GM23338 (cell line): ENCODE data around the gene NOPCHAP1. TPM values are rescaled to one million over a fixed set of nuclear protein-coding genes. Genes with fewer than 3 reads are reported as not detected.
A peak's percentile ranks its signal among the peaks of the same experiment; 100 is the strongest.

ENCODE experiments used
- ATAC-seq: fragments of 200-7000 bp; cut with Tn5 transposase; 3 replicates; pipeline ENCODE4 v1.9.1; 2020
- DNase-seq: peaks from one replicate; pipeline ENCODE4 v3.0.0-alpha.2; 2015; ENCODE audit warnings: low spot score
- H2AFZ ChIP-seq: fragments of 200-600 bp; sonication (generic); 2 replicates; pipeline ENCODE4 v1.8.0; 2016; ENCODE audit warnings: antibody characterized with exemption, mild to moderate bottlenecking, moderate library complexity
- H3F3A ChIP-seq: fragments of 200-600 bp; sonication (generic); replicated peaks from 2 replicates; pipeline ENCODE4 v1.8.0; 2017; ENCODE audit warnings: antibody characterized with exemption, mixed run types, low read depth
- H3K27ac ChIP-seq: fragments of 200-600 bp; sonication (generic); 2 replicates; pipeline ENCODE4 v1.6.1; 2016; ENCODE audit warnings: low read depth
- H3K27me3 ChIP-seq: fragments of 200-600 bp; sonication (generic); 2 replicates; pipeline ENCODE4 v1.8.0; 2016; ENCODE audit warnings: mild to moderate bottlenecking, mixed run types, moderate library complexity; ENCODE audit not compliant: insufficient read depth
- H3K36me3 ChIP-seq: fragments of 200-600 bp; sonication (generic); 2 replicates; pipeline ENCODE4 v1.8.0; 2016; ENCODE audit warnings: mild to moderate bottlenecking; ENCODE audit not compliant: insufficient read depth
- H3K4me1 ChIP-seq: fragments of 200-600 bp; sonication (generic); 2 replicates; pipeline ENCODE4 v1.8.0; 2016; ENCODE audit warnings: mild to moderate bottlenecking, moderate library complexity; ENCODE audit not compliant: insufficient read depth
- H3K4me2 ChIP-seq: fragments of 200-600 bp; sonication (generic); 2 replicates; pipeline ENCODE4 v1.7.1; 2017; ENCODE audit warnings: mixed run types
- H3K4me3 ChIP-seq: fragments of 200-600 bp; sonication (generic); 2 replicates; pipeline ENCODE4 v1.6.1; 2016; ENCODE audit warnings: mixed run types
- H3K79me2 ChIP-seq: fragments of 200-600 bp; sonication (generic); replicated peaks from 2 replicates; pipeline ENCODE4 v1.8.0; 2017; ENCODE audit warnings: mild to moderate bottlenecking; ENCODE audit not compliant: insufficient read depth
- H3K9me2 ChIP-seq: fragments of 200-600 bp; sonication (generic); 2 replicates; pipeline ENCODE4 v1.8.0; 2017; ENCODE audit not compliant: insufficient read depth
- H4K20me1 ChIP-seq: fragments of 200-600 bp; sonication (generic); replicated peaks from 2 replicates; pipeline ENCODE4 v1.8.0; 2017; ENCODE audit warnings: mild to moderate bottlenecking; ENCODE audit not compliant: insufficient read depth
- H3K27ac Mint-ChIP-seq: 2 replicates; pipeline ENCODE4 v1.8.0; 2020; ENCODE audit warnings: inconsistent platforms, mild to moderate bottlenecking, moderate library complexity, mixed read lengths
- H3K27me3 Mint-ChIP-seq: 3 replicates; pipeline ENCODE4 v1.8.0; 2022; ENCODE audit warnings: low read depth, mild to moderate bottlenecking, moderate library complexity, mixed read lengths, inconsistent platforms; ENCODE audit not compliant: insufficient read depth, poor library complexity
- H3K36me3 Mint-ChIP-seq: 3 replicates; pipeline ENCODE4 v1.8.0; 2021; ENCODE audit warnings: low read depth, mild to moderate bottlenecking, inconsistent platforms, moderate library complexity, mixed read lengths
- H3K4me1 Mint-ChIP-seq: 3 replicates; pipeline ENCODE4 v1.8.0; 2020; ENCODE audit warnings: mild to moderate bottlenecking, inconsistent platforms, mixed read lengths
- H3K4me3 Mint-ChIP-seq: 3 replicates; pipeline ENCODE4 v1.8.0; 2021; ENCODE audit warnings: moderate library complexity, mild to moderate bottlenecking, inconsistent platforms, mixed read lengths
- H3K9me3 Mint-ChIP-seq: 3 replicates; pipeline ENCODE4 v1.8.0; 2020; ENCODE audit warnings: moderate library complexity, mild to moderate bottlenecking, inconsistent platforms, mixed read lengths
- ETS1 ChIP-seq: IDR thresholded peaks from 2 replicates; pipeline ENCODE4 v1.6.1; 2016; ENCODE audit warnings: antibody characterized with exemption
- EZH2 ChIP-seq: fragments of 200-600 bp; sonication (generic); IDR thresholded peaks from one replicate; pipeline ENCODE4 v1.8.0; 2017; ENCODE audit warnings: antibody characterized with exemption, mild to moderate bottlenecking, low read depth; ENCODE audit not compliant: unreplicated experiment
- NANOG ChIP-seq: IDR thresholded peaks from 2 replicates; pipeline ENCODE4 v1.6.1; 2016; ENCODE audit warnings: antibody characterized with exemption, borderline replicate concordance
- POLR2AphosphoS5 ChIP-seq: IDR thresholded peaks from 2 replicates; pipeline ENCODE4 v1.6.1; 2016; ENCODE audit warnings: antibody characterized with exemption, low read depth
- ZNF462 ChIP-seq: fragments of 250-450 bp; sonication (Bioruptor Pico); IDR thresholded peaks from 2 replicates; pipeline ENCODE4 v1.5.0; 2020; ENCODE audit warnings: mild to moderate bottlenecking, moderate library complexity
- long read RNA-seq: library from polyadenylated mRNA; unstranded; transcript quantifications from one replicate; pipeline ENCODE4 v2.0.0, GENCODE V29; 2020; ENCODE audit not compliant: unreplicated experiment
- polyA plus RNA-seq: library from polyadenylated mRNA; unstranded; fragments of >200 nt; fragmentation: Nextera tagmentation; extraction: Ambion mirVana; gene quantifications from 2 replicates; pipeline ENCODE4 v1.2.1, GENCODE V29; 2016
- total RNA-seq: library from RNA; depleted of rRNA; stranded (reverse); fragments of >200 nt; shearing (Covaris generic); gene quantifications from 2 replicates; pipeline ENCODE4 v1.2.3, GENCODE V29; 2014; rRNA removed

NOPCHAP1 gene
- total RNA-seq (14.2 and 14.7 TPM in 2 replicates), polyA plus RNA-seq (221 and 227 TPM in 2 replicates)
- long read RNA-seq, full-length matches to known transcripts, result 54 of 55 reads
- long read RNA-seq, partial matches to known transcripts, result 0 of 55 reads
- long read RNA-seq, other reads (novel, unspliced or antisense), result 1 of 55 reads

- Mint-ChIP-seq H3K9me3 (no peaks in the 10 kb centered on the region), H3K36me3 (peaks cover 29% of the 10 kb centered on the region), H3K4me1 (peaks cover 19% of the 10 kb centered on the region), H3K27ac (peak within 1 kb of the TSS; percentile 84), H3K4me3 (peak within 1 kb of the TSS; percentile 93), H3K27me3 (peaks cover 8% of the 10 kb centered on the region)
- Histone ChIP-seq H3F3A (no peaks in the 10 kb centered on the region), H3K36me3 (no peaks in the 10 kb centered on the region; the same call in 1 of the 2 replicates), H4K20me1 (no peaks in the 10 kb centered on the region; the same call in 1 of the 2 replicates), H3K27me3 (no peaks in the 10 kb centered on the region), H3K9me2 (no peaks in the 10 kb centered on the region), H3K4me2 (peak within 1 kb of the TSS; percentile 94), H3K4me3 (peak within 1 kb of the TSS; percentile 79), H3K79me2 (peaks cover 46% of the 10 kb centered on the region), H3K4me1 (peaks cover 19% of the 10 kb centered on the region), H3K27ac (no peak within 1 kb of the TSS), H2AFZ (peak within 1 kb of the TSS; percentile 80; the same call in 1 of the 2 replicates)
- TF ChIP-seq ZNF462 (CRISPR knock-in tag), result no peak
- no peak for TF ChIP-seq NANOG
- TF ChIP-seq POLR2AphosphoS5, result peak; percentile 100
- no peak for TF ChIP-seq EZH2
- 0 out of 2 replicates have a peak, but pooled peaks have one; percentile 16 for TF ChIP-seq ETS1
- DNase-seq (peak; percentile 97), ATAC-seq (peak; percentile 99)
Observed at GRCh38 chr12:104986022-104986941, at the start of gene NOPCHAP1. Gene NOPCHAP1 (plus strand): TSS chr12:104986316. CDS start chr12:104986353, 37 bp downstream.
